NCI-H345 treated with DMSO at 0.1 percent for 48 hours (cell line): ENCODE measurements around the gene FAM200B.
A peak's percentile ranks its signal among the peaks of the same experiment; 100 is the strongest.

Experiments
- DNase-seq: peaks from one replicate; lab custom pipeline; 2025; ENCODE audit not compliant: unreplicated experiment; lab: John Stamatoyannopoulos, UW

FAM200B gene

DNA sequence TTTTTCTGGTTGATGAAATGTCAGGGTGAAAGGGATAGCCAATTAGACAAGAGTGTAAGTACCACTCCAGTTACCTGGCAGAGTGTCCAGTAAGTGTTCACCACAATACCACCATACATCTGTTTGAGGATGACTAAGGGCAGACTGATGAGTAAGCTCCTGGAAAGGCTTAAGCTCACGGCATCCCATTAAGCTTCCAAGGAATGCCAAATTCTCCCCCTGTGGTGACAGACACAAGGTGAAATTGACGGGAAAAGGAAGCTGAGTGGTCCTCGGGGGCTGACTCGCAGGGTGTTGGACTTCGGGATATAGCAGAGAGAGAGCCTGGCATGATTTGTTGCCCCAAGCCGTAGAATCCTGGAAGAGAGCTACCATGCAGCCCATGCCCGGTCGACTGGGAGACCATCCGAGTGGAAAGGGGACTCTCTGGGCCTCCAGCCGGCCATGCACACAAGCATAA lies 13.6 kb downstream of the FAM200B start:
- no peak for DNase-seq

DNA sequence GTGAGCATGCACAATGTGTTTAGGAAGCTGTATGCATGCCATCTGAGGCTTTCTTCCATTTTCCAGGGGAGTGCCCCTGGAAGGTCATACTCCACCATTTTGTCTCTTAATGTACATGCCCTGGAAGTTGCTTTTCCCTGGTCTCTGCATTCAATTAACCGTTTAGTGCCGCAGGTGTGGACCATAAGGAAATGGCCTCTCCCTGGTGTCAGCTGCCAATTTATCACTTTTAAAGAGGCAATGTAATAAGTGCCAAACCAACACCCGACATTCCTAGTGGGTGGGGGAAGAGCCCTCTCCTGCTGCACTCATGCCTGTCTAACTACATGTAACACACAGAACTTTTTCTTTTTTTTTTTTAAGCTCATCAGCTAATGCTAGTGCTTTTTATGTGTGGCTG lies 14.1 kb downstream of the FAM200B start:
- DNase-seq = no peak

DNA sequence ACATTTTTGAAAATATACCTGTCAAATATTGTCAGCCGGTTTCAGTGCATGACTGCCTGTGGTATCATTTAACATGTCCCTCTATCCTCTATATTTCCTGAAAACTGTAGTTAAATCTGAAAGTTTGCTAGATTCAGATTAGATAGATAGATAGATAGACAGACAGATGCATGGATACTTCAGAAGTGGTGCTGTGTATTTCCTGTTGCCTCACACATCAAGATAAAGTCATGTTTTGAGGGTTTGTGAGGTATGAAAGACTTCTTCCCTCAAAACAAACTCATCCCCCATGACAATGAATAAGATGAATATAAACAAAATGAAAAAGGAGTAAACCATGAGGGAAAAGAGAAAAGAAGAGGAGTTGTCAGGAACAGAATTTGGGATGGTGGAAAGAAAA lies 15.2 kb downstream of the FAM200B start:
- DNase-seq = no peak

DNA sequence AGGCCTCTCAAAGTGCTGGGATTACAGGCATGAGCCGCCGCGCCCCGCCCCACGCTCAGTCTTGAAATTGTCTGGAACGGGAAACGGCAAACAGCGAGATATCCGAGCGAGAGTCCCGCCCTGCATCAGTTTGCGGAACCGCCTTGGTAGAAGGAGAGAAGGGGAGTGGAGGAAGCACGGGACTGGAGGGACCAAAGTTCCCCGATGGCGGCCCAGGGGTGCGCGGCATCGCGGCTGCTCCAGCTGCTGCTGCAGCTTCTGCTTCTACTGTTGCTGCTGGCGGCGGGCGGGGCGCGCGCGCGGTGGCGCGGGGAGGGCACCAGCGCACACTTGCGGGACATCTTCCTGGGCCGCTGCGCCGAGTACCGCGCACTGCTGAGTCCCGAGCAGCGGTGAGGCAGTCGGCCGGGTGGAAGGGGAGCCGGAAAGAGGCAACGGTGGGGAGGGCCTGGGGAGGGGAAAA lies 21.3 kb downstream of the FAM200B start, which contains the start of gene BST1:
Gene BST1 (plus strand): TSS at position 125 of the 463 bp plus-strand sequence. CDS start 80 bp downstream, at position 205.
- no peak for DNase-seq

DNA sequence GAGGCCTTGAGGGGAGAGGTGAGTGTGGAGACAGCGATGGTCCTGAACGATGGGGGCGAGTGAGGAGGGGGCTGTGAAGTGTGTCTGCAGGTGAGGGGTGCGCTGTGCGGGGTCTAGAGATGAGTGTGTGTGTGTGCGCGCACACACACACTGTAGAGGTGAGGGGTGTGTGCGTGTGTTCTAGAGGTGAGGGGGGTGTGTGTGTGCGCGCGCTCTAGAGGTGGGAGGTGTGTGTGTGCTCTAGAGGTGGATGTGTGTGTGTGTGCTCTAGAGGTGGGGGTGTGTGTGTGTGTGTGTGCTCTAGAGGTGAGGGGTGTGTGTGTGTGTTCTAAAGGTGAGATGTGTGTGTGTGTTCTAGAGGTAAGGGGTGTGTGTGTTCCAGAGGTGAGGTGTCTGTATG lies 21.8 kb downstream of the FAM200B start:
- DNase-seq = no peak

DNA sequence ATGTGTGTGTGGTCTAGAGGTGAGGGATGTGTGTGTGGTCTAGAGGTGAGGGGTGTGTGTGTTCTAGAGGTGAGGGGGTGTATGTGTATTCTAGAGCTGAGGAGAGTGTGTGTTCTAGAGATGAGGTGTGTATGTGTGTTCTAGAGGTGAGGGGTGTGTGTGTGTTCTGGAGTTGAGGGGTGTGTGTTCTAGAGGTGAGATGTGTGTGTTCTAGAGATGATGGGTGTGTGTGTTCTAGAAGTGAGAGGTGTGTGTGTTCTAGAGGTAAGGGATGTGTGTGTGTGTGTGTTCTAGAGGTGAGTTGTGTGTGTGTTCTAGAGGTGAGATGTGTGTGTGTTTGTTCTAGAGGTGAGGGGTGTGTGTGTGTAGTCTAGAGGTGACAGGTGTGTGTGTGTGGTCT lies 22.5 kb downstream of the FAM200B start:
- DNase-seq = no peak

DNA sequence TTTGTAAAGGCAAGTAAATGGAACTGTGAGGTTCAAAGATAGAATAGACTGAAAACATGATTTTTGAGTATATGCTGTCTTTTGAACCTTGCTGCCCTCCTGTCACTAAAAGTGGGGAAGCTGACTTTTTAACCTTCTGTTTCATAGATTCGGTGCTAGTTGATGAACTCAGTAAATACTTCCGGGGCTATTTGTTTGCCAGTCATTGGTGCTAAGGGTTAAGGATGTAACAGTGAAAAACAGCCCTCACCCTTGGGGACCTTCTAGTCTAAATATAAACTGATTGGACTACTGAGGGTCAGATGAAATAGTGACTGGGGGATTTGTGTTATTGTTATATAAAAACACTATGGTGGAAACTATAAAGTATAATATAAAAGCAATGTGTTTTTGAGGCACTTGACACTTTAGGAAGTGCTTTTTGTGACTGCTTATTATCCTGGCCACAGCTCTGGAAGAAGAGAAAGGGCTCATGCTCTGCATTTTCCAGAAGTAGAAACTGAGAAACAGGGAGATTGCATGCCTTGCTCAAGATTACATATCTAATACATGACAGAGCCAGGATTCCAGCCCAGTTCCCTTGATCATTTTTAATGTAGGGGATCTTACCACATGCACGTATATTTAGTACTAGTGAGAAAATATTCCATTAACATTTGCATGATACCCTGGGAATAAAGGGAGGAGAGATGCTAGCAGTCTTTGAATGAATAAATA lies 25.2 kb downstream of the FAM200B start:
- no peak for DNase-seq

DNA sequence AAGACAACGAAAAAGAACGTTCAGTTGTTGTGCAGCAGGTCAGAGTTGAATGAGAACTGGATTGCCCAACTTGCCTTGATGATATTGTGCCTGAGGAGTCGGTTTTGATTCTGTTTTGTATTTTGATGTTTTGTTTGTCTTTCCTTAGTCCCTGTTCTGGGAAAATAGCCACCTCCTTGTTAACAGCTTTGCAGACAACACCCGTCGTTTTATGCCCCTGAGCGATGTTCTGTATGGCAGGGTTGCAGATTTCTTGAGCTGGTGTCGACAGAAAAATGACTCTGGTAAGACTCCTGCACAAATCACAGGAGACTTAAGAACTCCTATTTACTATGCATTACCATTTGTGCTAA lies 25.7 kb downstream of the FAM200B start:
- DNase-seq = no peak

DNA sequence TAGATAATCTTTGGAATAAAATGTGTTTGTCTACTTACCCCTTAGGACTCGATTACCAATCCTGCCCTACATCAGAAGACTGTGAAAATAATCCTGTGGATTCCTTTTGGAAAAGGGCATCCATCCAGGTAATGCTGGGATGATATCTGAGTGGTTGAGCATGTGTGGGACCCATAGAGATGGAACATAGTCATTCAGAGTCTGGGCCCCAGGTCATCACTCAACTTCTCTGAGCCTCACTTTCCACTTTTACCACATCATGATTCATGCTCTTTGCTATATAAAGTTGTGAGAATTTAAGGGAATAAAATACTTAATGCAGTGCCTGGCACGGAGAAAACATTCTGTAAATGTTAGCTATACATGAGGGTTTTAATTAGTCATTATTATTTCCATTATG lies 30.1 kb downstream of the FAM200B start:
- DNase-seq = no peak

DNA sequence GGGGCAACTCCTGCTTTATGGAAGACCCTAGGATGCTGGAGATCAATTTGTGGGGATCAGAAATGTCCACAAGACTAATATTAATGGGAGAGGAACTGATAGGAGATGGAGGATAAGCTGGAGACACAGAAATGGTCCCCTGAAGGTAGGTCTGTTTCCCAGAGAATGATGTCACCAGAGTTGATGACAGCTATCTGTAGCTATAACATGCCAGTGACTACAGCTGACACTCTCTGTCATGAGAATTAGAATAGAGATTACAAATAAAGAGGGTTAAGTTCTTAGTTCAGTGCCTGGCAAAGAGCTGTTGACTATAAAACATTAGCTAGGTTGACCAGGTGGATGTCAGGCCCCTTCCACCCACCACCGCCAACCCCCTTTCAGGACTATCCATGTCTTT lies 30.6 kb downstream of the FAM200B start:
- no peak for DNase-seq

DNA sequence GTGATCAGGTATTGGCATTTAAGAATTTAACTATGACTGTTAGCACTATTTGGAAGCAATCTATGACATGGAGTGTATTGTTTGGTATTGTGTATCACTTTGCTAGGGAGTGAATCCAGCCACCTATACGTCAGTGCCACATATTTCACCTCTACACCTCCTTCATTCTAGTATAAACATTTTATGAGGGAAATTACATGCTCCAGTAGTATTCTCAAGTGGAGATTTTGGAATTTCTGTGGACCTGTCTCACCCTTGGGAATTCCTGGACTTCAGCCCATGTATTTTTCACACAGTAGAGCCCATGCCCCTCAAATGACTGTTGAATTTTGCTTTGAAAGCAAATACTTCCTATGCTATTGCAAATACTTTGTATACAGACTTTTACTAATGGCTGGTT lies 32.5 kb downstream of the FAM200B start:
- no peak for DNase-seq

DNA sequence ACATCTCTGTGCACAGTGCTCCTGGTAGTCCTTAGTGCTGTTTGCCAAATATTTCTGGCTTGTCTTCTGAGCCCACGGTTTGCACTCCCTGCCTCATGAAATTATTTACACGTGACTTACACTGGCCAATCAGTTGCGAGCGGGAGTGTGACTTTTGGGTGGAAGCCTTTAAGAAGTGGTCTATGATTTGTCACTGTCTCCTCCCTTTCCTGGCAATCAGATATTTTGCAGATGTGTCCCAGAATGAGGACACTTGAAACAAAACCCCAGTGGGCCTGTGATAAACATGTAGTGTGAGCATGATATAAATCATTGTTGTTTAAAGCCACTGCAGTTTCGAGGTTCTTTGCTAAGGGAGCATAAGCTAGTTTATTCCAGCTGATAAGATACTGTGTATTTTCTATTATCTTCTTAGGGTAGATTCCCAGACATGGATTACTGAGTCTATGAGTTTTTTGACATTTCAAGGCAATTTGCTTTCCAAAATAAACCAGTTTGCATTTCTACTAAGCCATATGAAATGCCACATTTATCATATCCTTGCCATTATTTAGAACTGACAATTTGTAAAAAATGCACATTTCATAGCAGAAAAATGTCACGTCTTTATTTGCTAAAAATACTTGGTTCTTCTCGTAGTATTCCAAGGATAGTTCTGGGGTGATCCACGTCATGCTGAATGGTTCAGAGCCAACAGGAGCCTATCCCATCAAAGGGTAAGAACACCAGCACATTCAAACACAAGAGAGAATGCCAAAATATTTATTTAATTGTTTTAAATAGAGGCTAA lies 33.2 kb downstream of the FAM200B start:
- DNase-seq = no peak

DNA sequence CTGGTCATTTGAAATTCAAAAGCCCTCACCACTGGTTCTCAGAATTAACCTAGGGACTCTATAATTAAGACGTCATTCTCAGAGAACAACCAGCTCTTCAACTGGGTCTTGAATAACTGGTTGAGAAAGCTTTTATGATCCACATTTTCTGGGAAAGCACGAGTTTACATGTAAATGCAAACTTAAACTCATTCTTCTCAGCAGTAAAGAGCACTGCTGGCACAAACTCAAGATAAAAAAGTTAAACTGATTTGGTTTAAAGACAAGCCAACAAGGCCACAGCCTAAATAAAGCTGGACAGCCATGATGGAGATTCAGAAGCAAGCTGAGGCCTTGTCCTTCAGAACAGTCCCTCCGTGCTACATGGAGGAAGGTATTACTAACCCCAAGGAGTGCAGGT lies 34.5 kb downstream of the FAM200B start:
- DNase-seq = no peak

DNA sequence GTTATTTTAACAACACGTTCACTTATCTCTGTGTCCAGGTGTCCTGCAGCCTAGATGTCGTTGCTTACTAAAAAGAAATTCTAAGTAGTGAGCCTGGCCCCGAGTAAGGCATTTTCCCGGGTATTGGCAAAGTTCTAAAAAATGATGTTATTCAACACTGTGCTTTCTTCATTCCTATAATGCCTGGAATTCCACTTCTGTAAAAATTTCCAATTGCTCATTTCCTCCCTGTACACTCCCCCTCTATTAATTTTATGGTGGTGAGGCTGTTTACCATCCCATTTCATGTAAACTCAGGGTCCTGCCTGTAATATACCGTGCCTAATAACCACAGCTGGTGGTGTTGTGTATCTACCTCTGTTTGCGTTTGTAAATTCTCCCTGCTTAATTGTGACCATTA lies 35.5 kb downstream of the FAM200B start:
- no peak for DNase-seq

DNA sequence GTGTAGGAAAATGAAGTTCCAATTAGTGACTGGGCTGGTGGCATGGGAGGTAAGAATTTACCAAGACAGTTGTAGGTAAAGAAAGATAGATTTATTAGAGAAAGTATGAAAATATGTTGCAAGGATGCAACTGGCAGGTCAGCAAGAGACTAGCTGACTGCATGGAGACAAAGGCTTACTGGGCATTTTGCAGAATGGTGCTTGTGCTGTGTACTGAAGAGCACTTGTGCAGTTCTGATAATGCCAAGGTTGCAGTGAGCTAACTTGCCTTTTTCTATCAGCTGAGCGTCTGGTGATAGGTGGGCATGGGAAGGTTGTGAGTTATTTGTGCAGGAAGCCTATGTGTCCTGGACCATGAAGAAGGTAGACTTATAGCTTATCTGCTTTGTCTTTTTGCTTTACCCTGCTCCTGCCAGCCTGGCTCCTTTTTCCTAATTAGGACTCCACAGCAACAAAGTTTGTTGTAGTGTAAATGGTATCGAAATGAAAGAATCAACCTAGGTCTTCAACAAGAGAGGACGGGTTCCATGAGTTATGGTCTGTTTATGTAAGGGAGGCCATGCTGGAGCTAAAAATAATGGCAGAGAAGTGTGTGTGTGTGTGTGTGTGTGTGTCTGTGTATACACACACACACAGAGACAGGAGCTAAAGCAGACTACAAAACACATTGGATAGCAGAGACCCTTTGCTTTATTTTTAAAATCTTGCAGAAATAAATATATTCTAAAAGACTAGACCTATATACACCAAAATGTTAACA lies 36.2 kb downstream of the FAM200B start:
- no peak for DNase-seq

DNA sequence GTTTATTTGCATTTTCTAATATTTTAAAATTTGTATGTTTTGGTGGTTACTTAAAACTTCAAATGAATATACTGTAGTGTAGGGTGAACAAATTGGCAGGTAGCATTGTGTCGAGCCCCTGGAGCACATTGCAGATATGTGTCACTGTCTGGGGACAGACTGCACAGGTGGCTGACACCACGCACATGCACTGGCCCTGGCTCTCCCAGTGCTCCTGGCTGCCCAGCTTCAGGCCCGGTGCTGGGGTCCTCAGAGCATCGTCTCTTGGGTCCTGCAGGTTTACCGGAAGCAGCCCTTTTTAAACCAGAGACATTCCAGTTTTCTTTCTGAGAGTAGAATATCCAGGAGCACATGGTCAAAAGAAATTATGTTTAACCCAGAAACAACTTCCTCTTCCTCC lies 36.8 kb downstream of the FAM200B start:
- no peak for DNase-seq

DNA sequence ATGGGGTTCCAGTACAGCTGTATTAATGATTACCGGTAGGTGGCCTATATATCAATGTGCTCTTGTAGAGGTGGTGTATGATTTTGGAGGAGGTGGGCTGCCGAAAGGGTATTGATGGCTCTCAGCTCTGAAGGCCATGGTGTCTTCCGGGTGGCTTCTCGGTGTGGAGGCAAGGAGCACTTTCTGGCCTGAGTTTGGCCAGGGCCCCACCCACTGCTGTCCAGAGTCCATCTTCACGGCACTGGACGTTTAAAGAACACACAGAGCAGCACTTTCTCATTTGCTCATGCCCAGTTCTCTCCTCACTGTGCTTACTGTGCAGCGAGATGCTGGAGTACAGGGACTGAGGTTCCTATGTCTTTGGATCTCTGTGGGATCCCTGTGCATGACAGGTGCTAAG lies 37.3 kb downstream of the FAM200B start:
- DNase-seq = no peak

DNA sequence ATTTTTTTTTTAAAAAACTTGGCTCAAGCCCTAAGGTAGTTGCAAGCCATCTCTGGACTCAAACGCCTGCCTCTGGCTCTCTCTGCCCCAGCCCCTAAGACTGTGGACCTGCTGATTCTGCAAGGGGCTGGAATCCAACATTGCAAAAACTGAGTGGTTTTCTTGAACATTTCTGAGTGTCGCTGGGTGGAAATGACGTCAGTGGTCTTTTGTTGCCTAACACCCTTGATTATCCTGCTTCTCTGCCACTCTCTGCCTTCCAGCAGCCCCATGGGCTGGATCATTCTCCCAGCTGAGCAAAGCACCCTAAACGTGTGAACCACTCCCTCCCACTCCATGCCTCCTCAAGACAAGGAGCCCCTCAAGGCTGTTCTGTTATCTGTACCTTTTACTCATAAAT lies 37.9 kb downstream of the FAM200B start:
- no peak for DNase-seq

DNA sequence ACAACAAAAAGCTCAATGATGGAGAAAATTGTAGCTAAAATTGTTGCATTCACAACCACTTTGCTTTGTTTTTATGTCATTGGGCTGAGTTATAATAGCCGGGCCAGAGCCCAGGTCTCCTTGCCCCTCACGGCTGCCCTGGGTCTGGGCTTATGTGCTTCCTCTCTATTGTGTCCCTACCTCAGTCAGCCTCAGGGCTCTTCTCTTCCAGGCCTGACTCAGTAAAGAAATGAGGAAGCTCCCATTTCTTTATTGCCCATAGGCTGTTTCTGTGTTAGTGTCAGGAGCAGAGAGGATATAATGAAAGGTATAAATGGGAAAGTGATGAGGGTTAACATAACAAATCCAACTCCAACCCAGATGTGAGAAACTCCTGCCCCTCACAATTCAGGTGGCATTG lies 39.2 kb downstream of the FAM200B start:
- no peak for DNase-seq

DNA sequence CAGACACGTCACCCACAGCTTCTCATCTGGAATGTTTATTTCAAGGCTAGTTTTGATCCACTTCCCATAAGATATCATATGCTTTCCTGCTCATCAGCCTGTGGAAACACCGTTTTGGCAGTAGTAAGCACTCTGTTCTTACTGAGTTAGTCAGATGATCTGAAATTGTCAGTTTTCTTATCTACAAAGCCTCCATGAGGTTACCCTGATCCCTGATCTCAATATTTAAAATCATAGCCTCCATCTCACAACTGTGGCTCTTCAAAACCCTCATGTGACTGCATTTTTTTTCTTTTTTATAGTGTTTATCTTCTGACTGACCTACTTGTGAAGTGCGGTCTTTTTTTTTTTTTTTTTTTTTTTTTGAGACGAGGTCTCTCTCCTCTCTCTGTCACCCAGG lies 44.0 kb downstream of the FAM200B start:
- DNase-seq = no peak

DNA sequence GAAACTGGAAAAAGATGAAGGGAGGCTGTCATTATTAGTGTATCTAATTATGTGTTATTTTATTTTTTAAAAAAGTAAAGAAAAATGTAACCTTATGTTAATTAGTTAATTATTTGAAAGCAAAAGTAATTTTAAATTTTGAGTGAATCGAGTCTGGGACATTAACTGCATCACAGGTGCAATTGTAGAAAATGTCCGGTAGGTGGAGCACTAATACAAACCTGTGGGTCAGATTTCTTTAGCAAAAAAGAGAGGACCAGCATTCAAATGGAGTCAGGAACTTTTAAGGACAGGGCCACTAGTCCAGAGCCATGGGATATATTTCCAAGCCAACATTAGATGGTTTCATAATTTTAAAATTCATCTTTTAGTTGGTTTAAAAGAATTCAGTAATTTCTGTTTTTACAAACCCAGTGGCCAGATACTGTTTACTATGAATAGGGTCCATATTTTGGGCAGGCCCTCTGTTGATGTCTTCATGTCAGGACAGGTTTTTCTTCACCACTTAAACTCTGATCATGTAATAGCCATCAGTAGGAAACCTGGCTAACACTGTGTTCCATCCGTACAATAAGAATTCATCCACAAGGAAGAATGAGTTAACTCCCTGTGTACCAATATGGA lies 48.4 kb downstream of the FAM200B start:
- DNase-seq = peak; percentile 19
